Lung (tissue), 12 donors: ENCODE results near the gene SNX22. TPM values are rescaled to one million over a fixed set of nuclear protein-coding genes. Genes with fewer than 3 reads are reported as not detected.

Experiments
- ATAC-seq: fragments of 200-7000 bp; cut with Tn5 transposase; one replicate; pipeline ENCODE4 v1.9.1; 2020; ENCODE audit warnings: moderate number of reproducible peaks; ENCODE audit not compliant: insufficient read depth, low FRiP score
- DNase-seq, 3 donors: peaks; one replicate each; pipeline ENCODE4 v3.0.0-alpha.2; 2013 to 2017
- H3K27ac ChIP-seq, 2 donors: one replicate each; pipeline ENCODE4 v1.5.1; 2013; ENCODE audit warnings: mild to moderate bottlenecking in 2 of 2, moderate library complexity in 2 of 2, control low read depth in 1 of 2, inconsistent platforms in 1 of 2, low read depth in 1 of 2, low read length in 1 of 2
- H3K27me3 ChIP-seq, 3 donors: one replicate each; pipeline ENCODE4 v1.5.1; 2013; ENCODE audit warnings: low read length in 2 of 3; ENCODE audit not compliant: control insufficient read depth in 3 of 3, insufficient read depth in 3 of 3
- H3K36me3 ChIP-seq, 4 donors: one replicate each; pipeline ENCODE4 v1.5.1; 2013; ENCODE audit warnings: low read length in 4 of 4, mild to moderate bottlenecking in 1 of 4, moderate library complexity in 1 of 4; ENCODE audit not compliant: control insufficient read depth in 4 of 4, insufficient read depth in 4 of 4
- H3K4me1 ChIP-seq, 5 donors: one replicate each; pipeline ENCODE4 v1.5.1; 2013; ENCODE audit warnings: low read length in 5 of 5, mild to moderate bottlenecking in 2 of 5, moderate library complexity in 1 of 5; ENCODE audit not compliant: control insufficient read depth in 5 of 5, insufficient read depth in 5 of 5
- H3K4me3 ChIP-seq: one replicate; pipeline ENCODE4 v1.5.1; 2013; ENCODE audit warnings: mild to moderate bottlenecking, control low read depth, moderate library complexity
- H3K9ac ChIP-seq, 2 donors: one replicate each; pipeline ENCODE4 v1.5.1; 2013; ENCODE audit warnings: low read length in 2 of 2, control low read depth in 1 of 2; ENCODE audit not compliant: insufficient read depth in 1 of 2
- H3K9me3 ChIP-seq, 4 donors: one replicate each; pipeline ENCODE4 v1.5.1; 2013; ENCODE audit warnings: low read length in 3 of 4, mild to moderate bottlenecking in 1 of 4, moderate library complexity in 1 of 4; ENCODE audit not compliant: control insufficient read depth in 4 of 4, insufficient read depth in 3 of 4
- WGBS, 2 donors: extraction: QIAGEN DNeasy Blood & Tissue Kit; methylation state at CpG; one replicate each; pipeline ENCODE4 v1.1.7; 2013; 5-methylcytosine and 5-hydroxymethylcytosine counted together
- polyA plus RNA-seq, 2 donors: library from polyadenylated mRNA; stranded (reverse); fragments of 200-250 nt; gene quantifications; one replicate each; pipeline ENCODE4 v1.2.1, GENCODE V29; 2013
- total RNA-seq, 2 donors: library from RNA; depleted of rRNA in 1 of 2; stranded (reverse); fragments of >200 nt in 1 of 2; gene quantifications; one replicate each; pipeline ENCODE4 v1.2.1, GENCODE V29; 2014 to 2021
- TF ChIP-seq, protein P1 (sequence below): IDR thresholded peaks from 2 replicates; pipeline ENCODE4 v1.5.1; 2012; ENCODE audit warnings: mild to moderate bottlenecking; ENCODE audit errors: control extremely low read depth, extremely low read depth
- donor health status: control.
- donor health status: control.
- donor health status: Bipolar disorder and iron deficiency.
- donor health status: healthy.
- donor health status: DM: yes; HTN: yes; CAD: no.

SNX22 gene
- total and polyA plus RNA-seq, 4 donors: 3.4 to 20.3 (median 9.2) TPM

DNA sequence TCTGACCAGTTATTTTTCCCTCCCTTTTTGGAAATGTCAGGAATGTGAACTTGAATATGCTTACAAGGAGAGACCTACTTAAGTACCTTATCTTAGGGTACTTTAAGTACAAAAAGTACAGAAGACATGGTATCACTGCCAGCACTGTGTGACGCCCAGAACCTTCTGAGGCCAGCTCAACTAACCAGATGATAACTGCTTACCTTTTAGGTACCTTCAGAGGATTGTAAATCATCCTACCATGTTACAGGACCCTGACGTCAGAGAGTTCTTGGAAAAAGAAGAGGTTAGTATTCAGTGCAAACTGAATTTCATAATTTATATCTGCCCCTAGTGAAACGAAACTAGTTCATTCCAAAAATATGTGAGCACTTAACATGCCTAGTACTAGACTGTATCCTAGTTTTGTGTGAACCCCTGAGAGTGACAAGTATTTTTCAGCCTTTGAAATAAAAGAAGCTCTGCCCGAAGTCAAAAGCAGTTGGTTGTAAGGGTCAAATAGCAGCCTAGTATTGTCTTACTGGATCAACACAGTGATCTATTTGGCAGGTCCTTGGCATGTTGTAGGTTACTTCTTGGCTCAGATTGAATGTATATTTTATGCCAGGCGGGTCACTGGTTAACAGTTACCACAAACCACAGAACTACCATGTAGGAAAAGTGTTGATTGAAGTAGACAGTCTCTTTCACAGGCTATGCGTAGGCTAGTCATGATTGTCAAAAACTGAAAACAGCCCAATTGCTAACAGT is 23.8 kb upstream of the SNX22 start:
- WGBS, 2 donors: 70 to 83% methylated on average over 6 of the region's 6 CpGs
- peak; percentile 27 for ATAC-seq
- peaks cover 37 to 78% (median 48%) of the 10 kb centered on the region in 4 donors for H3K36me3 ChIP-seq

GRCh38 chr15:64130159-64130558 is 21.4 kb upstream of the SNX22 start:
- Histone ChIP-seq H3K27ac (no peak overlapping the region), H3K4me1 (peaks cover 0 to 8% (median 5%) of the 10 kb centered on the region in 5 donors), H3K9ac (no peak overlapping the region), H3K4me3 (no peak overlapping the region), H3K27me3 (no peaks in the 10 kb centered on the region), H3K9me3 (no peaks in the 10 kb centered on the region), H3K36me3 (peaks cover 43 to 82% (median 49%) of the 10 kb centered on the region in 4 donors)
- no peak for DNase-seq
- no peak for ATAC-seq
- 97 to 98% methylated on average over 3 of the region's 3 CpGs for WGBS, 2 donors
- TF ChIP-seq, protein P1, sequence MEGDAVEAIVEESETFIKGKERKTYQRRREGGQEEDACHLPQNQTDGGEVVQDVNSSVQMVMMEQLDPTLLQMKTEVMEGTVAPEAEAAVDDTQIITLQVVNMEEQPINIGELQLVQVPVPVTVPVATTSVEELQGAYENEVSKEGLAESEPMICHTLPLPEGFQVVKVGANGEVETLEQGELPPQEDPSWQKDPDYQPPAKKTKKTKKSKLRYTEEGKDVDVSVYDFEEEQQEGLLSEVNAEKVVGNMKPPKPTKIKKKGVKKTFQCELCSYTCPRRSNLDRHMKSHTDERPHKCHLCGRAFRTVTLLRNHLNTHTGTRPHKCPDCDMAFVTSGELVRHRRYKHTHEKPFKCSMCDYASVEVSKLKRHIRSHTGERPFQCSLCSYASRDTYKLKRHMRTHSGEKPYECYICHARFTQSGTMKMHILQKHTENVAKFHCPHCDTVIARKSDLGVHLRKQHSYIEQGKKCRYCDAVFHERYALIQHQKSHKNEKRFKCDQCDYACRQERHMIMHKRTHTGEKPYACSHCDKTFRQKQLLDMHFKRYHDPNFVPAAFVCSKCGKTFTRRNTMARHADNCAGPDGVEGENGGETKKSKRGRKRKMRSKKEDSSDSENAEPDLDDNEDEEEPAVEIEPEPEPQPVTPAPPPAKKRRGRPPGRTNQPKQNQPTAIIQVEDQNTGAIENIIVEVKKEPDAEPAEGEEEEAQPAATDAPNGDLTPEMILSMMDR: no peak

More for the DNA sequence above, 23.8 kb upstream of the SNX22 start:
- H3K27ac ChIP-seq: peak overlapping the region in 1 of 2 donors; percentile 56
- no peak overlapping the region for H3K9ac ChIP-seq
- H3K4me3 ChIP-seq: no peak overlapping the region
- H3K4me1 ChIP-seq: peaks cover 0 to 4% (median 0%) of the 10 kb centered on the region in 5 donors
- TF ChIP-seq, protein P1: no peak
- peaks cover 0 to 2% (median 0%) of the 10 kb centered on the region in 4 donors for H3K9me3 ChIP-seq
- no peak for DNase-seq
- H3K27me3 ChIP-seq: no peaks in the 10 kb centered on the region

GRCh38 chr15:64131547-64131946 is 20.0 kb upstream of the SNX22 start:
- H3K9ac ChIP-seq: no peak overlapping the region
- ATAC-seq (no peak), DNase-seq (no peak)
- whole genome bisulfite sequencing, 2 donors: 97 to 98% methylated on average over 7 of the region's 7 CpGs
- no peak overlapping the region for H3K27ac ChIP-seq
- H3K27me3 ChIP-seq: no peaks in the 10 kb centered on the region
- TF ChIP-seq, protein P1: no peak
- H3K36me3 ChIP-seq: peaks cover 51 to 79% (median 57%) of the 10 kb centered on the region in 4 donors
- H3K9me3 ChIP-seq: no peaks in the 10 kb centered on the region
- peaks cover 0 to 8% (median 5%) of the 10 kb centered on the region in 5 donors for H3K4me1 ChIP-seq
- no peak overlapping the region for H3K4me3 ChIP-seq
